ENCODE data around the gene NWD2. TPM values are rescaled to one million over a fixed set of nuclear protein-coding genes. Genes with fewer than 3 reads are reported as not detected.

Gene NWD2
- total and polyA plus RNA-seq, 2 donors from 2014 or later: not detected

GRCh38 chr4:37422638-37423037, 178.1 kb downstream of the NWD2 start:
- H3K36me3 ChIP-seq (ENCODE audit: control insufficient read depth in 2 of 3, insufficient read depth in 3 of 3, low read length in 3 of 3): no peaks in the 10 kb centered on the region
- H3K27me3 ChIP-seq (ENCODE audit: control insufficient read depth, insufficient read depth, low read length): no peaks in the 10 kb centered on the region
- no peak overlapping the region for H3K4me3 ChIP-seq (ENCODE audit: low read length in 3 of 3)
- TF ChIP-seq CTCF (IDR thresholded peaks at IDR 0.05; ENCODE audit: borderline replicate concordance, extremely low read depth, insufficient read depth): no peak
- H3K27ac ChIP-seq (ENCODE audit: low read depth in 2 of 2, low read length in 2 of 2): no peak overlapping the region
- DNase-seq (no peak), FAIRE-seq (no peak)
- H3K9me3 ChIP-seq (ENCODE audit: control insufficient read depth in 2 of 3, insufficient read depth in 1 of 3, low read length in 3 of 3): no peaks in the 10 kb centered on the region
- H3K9ac ChIP-seq (ENCODE audit: low read length in 3 of 3): no peak overlapping the region
- intact Hi-C loops (cut with DNase I): no loop called here
- H3K4me1 ChIP-seq (ENCODE audit: control insufficient read depth in 2 of 3, insufficient read depth in 2 of 3, low read depth in 1 of 3, low read length in 3 of 3): no peaks in the 10 kb centered on the region

GRCh38 chr4:37423310-37423709, 178.8 kb downstream of the NWD2 start:
- FAIRE-seq (no peak), DNase-seq (no peak)
- TF ChIP-seq CTCF (IDR thresholded peaks at IDR 0.05; ENCODE audit: borderline replicate concordance, extremely low read depth, insufficient read depth): no peak
- Histone ChIP-seq H3K4me3 (ENCODE audit: low read length in 3 of 3) (no peak overlapping the region), H3K4me1 (ENCODE audit: control insufficient read depth in 2 of 3, insufficient read depth in 2 of 3, low read depth in 1 of 3, low read length in 3 of 3) (no peaks in the 10 kb centered on the region), H3K27ac (ENCODE audit: low read depth in 2 of 2, low read length in 2 of 2) (no peak overlapping the region), H3K9ac (ENCODE audit: low read length in 3 of 3) (no peak overlapping the region), H3K9me3 (ENCODE audit: control insufficient read depth in 2 of 3, insufficient read depth in 1 of 3, low read length in 3 of 3) (no peaks in the 10 kb centered on the region), H3K27me3 (ENCODE audit: control insufficient read depth, insufficient read depth, low read length) (no peaks in the 10 kb centered on the region), H3K36me3 (ENCODE audit: control insufficient read depth in 2 of 3, insufficient read depth in 3 of 3, low read length in 3 of 3) (no peaks in the 10 kb centered on the region)
- intact Hi-C loops (cut with DNase I): no loop called here

GRCh38 chr4:37424753-37425152, 180.2 kb downstream of the NWD2 start:
- Histone ChIP-seq H3K4me3 (ENCODE audit: low read length in 3 of 3) (no peak overlapping the region), H3K36me3 (ENCODE audit: control insufficient read depth in 2 of 3, insufficient read depth in 3 of 3, low read length in 3 of 3) (no peaks in the 10 kb centered on the region), H3K27ac (ENCODE audit: low read depth in 2 of 2, low read length in 2 of 2) (no peak overlapping the region), H3K4me1 (ENCODE audit: control insufficient read depth in 2 of 3, insufficient read depth in 2 of 3, low read depth in 1 of 3, low read length in 3 of 3) (no peaks in the 10 kb centered on the region), H3K27me3 (ENCODE audit: control insufficient read depth, insufficient read depth, low read length) (no peaks in the 10 kb centered on the region), H3K9me3 (ENCODE audit: control insufficient read depth in 2 of 3, insufficient read depth in 1 of 3, low read length in 3 of 3) (no peaks in the 10 kb centered on the region), H3K9ac (ENCODE audit: low read length in 3 of 3) (no peak overlapping the region)
- FAIRE-seq (no peak), DNase-seq (no peak)
- intact Hi-C loops (cut with DNase I): no loop called here
- TF ChIP-seq CTCF (IDR thresholded peaks at IDR 0.05; ENCODE audit: borderline replicate concordance, extremely low read depth, insufficient read depth): no peak

GRCh38 chr4:37425857-37426256, 181.3 kb downstream of the NWD2 start:
- no peak overlapping the region for H3K4me3 ChIP-seq (ENCODE audit: low read length in 3 of 3)
- H3K27me3 ChIP-seq (ENCODE audit: control insufficient read depth, insufficient read depth, low read length): no peaks in the 10 kb centered on the region
- no peaks in the 10 kb centered on the region for H3K9me3 ChIP-seq (ENCODE audit: control insufficient read depth in 2 of 3, insufficient read depth in 1 of 3, low read length in 3 of 3)
- FAIRE-seq (no peak), DNase-seq (no peak)
- intact Hi-C loops (cut with DNase I): no loop called here
- H3K4me1 ChIP-seq (ENCODE audit: control insufficient read depth in 2 of 3, insufficient read depth in 2 of 3, low read depth in 1 of 3, low read length in 3 of 3): peaks cover 0 to 6% (median 0%) of the 10 kb centered on the region in 3 donors
- H3K9ac ChIP-seq (ENCODE audit: low read length in 3 of 3): no peak overlapping the region
- no peak overlapping the region for H3K27ac ChIP-seq (ENCODE audit: low read depth in 2 of 2, low read length in 2 of 2)
- no peaks in the 10 kb centered on the region for H3K36me3 ChIP-seq (ENCODE audit: control insufficient read depth in 2 of 3, insufficient read depth in 3 of 3, low read length in 3 of 3)
- no peak for TF ChIP-seq CTCF (IDR thresholded peaks at IDR 0.05; ENCODE audit: borderline replicate concordance, extremely low read depth, insufficient read depth)

Data from kidney (tissue), 14 donors.